NCI-H69 (cell line): ENCODE data around the gene JOSD1.

Experiments
- DNase-seq: peaks from one replicate; lab custom pipeline; 2025; lab: John Stamatoyannopoulos, UW

The JOSD1 gene

DNA sequence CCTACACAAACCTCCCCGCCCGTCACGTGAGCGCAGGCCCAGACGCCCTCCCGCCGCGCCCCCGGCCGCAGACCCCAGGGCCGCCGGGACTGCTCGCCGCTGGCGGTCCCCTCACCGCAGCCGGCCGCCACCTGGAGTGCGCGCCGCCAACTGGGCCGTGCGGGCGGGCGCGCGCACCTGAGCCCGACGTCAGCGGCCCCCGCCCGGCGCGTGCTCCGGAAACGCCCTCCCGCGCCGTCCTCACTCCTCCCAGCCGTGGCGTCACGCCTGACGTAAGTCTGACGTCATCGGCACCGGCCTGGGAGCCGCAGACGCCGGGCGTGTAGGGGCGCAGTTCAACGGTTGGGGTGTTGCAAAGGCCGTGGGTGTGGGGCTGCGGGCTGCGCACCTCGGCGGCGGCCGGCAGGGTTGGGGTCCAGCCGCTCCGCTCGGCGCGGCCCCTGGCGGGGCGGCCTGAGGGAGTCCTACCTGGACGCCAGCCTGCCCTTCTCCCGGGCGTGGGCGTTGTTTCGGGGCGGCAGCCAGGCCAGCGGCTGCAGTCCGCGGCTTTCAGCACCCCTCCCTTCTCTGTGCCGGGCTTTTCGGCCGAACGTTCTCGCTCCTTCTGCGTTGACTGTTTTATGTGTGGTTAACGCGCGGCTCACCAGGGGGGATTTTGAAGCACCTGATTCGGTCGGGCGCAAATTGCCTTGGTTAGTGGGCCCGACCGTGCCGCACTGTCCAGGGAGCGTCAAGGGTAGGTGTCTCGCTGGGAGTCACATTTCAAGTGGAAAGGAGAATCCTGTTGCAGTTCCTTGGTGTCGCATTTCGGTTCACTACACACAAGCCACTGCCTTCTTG lies at the start of gene JOSD1:
Gene JOSD1 (minus strand): TSS at position 155 of the 840 bp plus-strand sequence. CDS start 956 bp downstream, outside the sequence.
- DNase-seq = peak; percentile 99

DNA sequence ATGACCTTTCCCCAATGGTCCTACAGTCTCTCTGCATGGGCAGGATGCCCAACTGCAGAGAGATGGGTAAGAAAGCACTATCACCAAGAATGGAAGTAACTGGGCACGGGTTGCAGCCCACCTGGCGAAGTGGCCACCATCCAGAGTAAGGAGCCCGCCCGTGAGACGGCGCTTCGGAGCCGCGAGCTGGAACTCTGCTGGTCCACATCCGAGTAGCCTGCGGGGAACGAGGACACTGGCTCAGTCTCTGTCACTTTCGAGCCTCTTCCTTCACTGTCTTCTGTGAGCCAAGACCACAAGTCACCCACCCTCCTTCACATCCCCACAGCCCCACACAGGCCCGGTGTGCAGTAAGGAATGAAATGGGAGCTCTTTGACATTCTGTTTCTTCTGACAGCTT lies 49.4 kb upstream of the JOSD1 start:
- no peak for DNase-seq

DNA sequence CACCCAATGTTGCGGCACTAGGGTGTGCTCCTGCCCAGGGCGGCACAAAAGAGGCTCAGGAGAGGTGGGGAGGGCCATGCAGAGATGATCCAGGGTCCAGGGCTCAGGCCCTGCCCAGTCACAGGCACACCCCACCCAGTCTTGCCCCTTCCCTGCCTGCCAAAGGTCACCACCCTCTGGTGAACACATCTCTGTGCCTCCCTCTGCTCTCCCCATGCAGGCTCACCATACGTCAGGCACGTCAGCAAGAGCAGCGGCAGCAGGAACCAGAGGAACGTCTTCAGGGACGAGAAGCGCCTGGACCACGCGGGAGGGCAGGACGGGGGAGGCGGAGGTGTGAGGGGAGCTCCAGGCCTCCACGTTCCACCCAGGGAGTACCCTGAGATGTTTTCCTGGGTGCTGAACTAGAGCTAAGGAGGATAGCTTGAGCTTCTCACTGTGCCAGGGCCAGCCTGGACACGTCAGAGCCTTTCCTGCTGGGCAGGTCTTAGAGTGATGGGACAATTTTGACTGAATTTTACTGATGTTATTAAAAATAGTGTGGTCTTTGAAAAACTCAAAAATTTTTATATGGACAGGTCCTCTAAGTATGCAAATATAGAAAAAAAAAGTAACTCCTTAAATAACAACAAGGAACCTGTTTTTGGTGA lies 47.9 kb upstream of the JOSD1 start:
- DNase-seq = no peak

DNA sequence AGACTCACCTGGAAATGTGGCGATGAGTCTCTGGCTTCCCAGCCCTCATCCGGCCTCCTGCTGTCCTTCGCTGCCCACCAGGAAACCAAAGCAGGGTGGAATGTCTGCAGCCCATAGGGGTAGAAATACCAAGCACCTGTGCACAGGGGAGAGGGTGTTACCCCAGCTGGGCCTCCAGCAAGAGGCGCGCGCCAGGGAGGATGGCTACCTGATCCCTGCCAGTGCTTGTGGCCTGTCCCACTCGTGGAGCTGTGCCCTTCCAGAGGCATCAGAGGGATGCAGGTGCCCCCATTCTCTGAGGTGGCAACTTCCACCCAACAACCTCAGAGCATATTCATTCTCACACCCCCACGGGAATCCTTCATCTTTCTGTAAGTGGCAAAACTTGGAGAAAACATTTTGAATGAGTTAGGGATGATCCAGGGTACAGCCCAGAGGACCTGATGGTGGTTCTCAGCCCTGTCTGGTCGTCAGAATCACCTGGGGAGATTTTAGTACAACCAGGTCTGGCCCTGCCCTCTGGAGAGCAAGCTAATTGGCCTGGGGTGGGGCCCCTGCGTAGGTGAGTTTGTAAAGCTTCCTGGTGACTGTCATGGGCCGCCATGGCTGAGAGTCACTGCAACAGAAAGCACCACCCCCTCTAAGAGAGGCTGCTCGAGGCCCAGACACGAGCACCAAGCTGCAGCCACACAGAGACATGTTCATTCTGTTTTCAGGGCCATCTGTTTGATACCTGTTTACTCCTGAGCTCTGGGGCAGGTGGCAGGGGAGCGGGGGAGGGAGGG lies 45.1 kb upstream of the JOSD1 start:
- DNase-seq = no peak

DNA sequence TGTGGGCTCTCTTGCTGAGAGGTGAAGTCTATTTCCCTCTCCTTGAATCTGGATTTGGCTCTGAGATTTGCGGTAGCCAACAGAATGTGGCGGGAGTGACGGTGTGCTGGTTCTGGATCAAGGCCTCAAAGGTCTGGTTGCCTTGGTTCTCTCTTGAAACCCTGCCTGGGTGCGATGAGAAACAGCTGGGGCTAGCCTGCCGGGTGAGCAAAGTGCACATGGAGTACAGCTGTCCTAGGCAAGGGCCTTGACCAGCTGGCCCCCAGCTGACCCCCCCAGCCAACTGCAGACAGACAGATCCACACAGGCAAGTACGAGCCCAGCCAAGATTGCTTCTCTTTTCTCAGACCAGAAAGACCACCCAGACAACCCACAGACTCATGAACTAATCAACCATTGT lies 44.2 kb upstream of the JOSD1 start:
- DNase-seq = no peak

DNA sequence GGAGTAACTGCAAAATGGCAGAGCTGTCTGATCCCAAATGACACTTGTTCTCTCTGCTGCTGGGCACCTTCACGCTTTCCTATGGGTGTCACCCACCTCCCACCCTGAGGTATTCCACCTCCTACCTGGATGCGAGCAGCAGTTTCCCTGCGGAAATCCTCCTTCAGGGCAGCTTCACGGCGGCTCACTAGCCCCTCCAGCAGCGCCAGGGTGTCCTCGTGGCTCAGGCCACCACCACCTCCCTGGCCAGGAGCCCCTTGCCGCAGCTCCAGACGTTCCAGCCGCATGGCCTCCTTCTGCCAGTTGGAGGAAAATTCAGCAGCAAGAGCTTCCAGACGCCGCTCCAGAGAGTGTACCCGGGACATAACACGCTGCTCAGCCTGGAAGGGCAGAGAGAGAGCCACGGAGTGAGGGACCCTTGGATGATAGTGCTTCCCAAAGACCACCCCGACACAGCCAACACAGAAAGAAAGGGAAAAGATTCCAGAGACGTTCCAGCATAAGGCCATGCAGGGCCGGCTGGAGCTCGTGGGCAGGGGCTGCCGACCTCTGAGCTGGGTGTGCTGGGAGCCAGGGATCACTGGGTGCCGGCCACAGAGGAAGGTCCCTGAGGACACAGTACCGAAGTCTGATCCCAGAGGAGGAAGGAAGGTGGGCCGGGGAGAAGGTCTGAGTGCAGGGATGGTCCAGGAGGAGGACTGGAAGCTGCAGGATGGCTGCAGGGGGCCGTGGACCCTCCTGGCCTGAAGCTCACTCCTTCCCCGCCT lies 41.6 kb upstream of the JOSD1 start:
- no peak for DNase-seq

DNA sequence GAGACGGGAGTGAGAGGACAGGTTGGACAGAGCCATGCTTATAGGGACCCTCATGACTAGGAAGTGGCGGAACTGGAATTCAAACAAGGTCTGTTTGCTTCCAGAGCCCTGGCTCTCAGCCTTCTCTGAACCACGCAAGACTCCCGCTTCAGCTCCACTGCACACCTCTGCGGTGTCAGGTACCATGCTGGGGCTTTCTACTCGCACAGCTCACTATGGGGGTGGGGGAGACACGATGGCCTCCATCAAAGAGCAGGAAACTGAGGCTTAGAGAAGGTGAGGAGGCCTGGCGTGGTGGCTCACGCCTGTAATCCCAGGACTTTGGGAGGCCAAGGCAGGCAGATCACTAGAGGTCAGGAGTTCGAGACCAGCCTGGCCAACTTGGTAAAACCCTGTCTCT lies 40.8 kb upstream of the JOSD1 start:
- DNase-seq = no peak

DNA sequence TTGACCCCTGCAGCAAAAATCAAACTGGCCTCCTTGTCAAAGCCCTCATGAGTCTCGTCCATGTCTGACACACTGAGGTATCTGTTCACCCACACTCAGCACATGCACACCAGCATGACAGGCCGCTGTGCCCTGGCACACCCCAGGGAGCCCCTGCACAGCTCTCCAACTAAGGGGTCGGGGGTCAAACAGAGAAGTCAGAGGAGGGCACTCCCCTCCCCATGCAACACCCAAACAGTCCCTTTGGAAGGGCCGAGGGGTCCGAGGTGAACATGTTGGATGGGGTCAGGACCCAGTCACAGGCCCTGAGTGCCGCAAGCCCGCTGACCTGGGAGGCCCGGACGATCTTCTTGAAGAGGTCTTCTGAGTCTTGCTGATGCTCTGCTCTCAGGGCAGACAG lies 40.4 kb upstream of the JOSD1 start:
- no peak for DNase-seq

DNA sequence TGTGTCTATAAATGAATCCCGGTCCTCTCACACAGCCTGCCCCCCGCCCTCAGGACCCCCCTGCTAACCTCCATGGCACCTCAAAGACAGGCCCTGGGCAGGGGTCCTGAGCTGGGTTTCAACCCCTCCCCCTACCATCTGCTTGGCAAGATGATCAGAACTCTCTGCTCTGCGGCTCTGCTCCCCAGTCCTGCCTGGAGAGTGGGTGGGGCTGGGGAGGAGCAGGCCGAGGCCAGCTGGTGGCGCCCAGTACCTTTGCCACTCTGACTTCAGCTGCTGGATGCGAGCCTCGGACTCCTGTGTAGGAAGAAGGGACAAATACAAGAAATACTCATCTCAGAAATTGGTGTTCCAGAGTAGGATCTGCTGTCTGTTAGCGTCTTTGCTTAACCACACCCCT lies 40.0 kb upstream of the JOSD1 start:
- no peak for DNase-seq

DNA sequence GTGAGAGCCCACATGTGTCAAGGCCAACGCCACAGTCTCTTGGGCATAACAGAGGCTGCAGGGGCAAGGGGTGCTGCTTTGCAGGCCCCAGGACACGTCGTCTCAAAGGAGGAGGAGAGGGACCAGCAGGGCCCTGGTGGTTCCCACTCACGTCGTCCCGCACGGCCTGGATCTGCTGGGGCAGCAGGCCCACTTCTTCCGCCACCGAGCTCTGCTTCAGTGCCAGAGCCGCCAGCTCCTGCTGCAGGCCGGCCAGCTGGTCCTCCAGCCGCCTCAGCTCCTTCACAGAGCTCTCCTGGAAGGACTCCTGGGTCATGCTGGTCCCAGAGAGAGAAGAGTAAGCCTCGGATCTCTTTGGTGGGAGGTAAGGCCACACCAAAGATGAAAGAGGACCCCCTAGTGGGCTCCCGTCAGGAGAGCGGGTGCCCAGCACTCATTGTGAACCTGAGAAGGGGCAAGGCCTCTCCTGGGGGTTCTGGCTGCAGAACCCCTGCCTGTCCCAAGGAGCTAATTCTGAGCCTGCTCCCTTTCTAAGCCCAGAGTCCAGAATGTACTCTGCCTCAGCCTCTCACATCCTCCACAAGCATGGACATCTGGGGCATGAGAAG lies 39.5 kb upstream of the JOSD1 start:
- no peak for DNase-seq

DNA sequence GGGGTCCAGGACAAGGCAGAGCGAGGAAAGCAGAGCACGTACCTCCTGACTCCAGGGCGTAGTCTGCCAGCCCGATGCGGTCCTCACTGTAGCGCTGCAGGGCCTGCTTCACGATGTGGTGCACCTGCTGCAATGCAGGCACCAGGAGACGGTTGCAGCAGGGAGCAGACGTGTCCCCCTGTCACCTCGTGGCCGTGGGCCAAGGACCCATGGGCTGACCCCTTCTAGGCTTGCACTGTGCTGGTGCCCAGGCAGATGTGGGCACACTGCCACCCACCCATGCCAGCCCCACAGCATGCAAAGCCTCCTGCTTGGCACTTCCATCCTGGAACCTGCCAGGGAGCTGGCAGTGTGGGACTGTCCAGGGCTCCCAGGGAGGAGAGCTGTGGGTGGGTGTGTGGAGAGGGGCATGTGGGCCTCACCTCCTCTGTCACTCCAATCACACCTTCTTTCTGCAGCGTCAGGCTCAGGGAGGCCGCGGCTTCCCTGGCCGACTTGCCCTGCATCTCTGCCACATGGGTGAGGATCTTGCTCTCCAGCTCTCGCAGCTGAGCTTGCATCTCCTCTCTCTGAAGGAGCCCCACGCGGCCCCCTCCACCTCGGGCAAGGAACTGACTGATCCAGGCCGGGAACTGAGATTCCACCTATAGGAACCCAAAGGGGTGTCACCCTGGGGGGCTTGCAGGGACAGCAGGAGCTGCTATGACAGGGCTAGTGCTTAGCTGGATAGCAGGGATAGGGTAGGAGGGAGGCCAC lies 38.7 kb upstream of the JOSD1 start:
- no peak for DNase-seq

DNA sequence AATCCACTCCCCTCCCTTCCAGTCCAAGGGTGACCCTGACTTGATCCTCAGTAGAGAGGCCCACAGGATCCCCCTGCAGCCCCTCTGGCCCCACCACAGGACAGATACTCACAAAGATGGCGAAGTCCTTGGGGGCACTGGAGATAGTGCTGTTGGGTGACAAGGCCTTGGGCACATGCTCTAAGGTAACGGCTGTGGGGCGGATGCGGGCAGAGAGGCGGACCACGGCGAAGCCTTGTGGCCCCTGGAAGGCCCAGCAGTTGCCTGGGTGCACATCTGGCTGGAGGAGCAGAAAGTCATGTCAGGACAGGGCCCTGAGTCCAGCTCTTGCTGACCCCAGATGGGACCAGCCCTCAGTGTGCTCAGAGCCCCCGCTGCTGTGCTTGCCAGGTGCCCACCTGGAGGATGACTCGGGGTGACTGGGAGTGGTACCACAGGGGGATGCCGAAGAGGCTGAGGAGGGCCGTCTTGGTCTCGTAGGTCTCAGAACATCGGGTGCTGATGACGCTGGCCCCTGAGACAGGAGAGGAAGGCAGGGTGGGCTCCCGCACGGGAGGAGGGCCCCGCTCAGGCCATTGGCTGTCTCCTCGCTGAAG lies 37.8 kb upstream of the JOSD1 start:
- no peak for DNase-seq

DNA sequence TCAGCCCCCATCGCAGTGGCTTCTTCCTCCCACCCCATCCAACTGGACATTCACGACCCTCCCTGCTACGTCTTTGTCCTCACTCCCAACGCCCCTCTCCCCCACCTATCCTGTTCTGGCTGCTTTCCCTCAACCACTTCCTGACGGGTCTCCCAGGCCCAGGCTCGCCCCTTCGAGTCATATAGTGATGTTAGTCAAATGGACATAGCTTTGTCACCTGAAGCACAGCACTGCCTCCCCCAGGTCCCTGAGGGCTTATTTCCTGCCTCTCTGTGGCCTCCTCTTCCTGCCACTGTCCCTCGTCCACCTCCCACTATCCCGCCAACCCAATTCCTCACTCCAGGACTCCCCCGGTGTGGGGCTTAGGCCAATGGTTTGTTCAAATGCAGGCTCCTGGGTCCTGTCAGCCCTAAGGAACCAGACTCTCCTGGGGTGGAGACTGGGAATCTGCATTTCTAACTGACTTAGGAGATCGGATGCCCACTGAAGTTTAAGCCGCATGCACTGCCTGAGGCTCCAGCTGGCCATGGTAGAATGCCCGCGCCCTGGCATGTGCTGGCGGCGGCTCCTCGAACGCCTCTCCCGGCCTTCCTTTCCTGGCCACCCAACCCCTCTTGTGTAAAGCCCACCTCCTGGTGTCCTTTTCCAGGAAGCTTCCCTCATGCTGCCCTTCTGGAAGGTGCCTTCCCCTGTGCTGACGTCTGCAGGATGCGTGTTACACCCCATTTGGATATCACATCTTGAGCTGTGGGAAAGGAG lies 36.7 kb upstream of the JOSD1 start:
- DNase-seq = no peak

DNA sequence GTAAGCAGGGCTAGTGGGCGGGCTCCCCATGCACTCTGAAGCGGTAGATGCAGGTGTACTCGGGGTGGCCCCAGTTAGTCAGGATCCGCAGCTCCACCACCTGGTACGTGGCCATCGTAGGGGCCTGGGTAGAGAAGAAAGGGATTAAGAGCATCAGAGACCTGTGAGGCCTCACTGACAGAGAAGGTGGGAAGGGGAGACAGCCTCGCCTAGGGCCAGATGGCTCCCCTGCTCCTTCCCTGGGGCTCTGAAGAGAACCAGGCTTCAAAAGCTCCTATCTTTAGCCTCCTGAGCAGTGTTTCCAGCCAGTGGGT lies 35.5 kb upstream of the JOSD1 start:
- no peak for DNase-seq

DNA sequence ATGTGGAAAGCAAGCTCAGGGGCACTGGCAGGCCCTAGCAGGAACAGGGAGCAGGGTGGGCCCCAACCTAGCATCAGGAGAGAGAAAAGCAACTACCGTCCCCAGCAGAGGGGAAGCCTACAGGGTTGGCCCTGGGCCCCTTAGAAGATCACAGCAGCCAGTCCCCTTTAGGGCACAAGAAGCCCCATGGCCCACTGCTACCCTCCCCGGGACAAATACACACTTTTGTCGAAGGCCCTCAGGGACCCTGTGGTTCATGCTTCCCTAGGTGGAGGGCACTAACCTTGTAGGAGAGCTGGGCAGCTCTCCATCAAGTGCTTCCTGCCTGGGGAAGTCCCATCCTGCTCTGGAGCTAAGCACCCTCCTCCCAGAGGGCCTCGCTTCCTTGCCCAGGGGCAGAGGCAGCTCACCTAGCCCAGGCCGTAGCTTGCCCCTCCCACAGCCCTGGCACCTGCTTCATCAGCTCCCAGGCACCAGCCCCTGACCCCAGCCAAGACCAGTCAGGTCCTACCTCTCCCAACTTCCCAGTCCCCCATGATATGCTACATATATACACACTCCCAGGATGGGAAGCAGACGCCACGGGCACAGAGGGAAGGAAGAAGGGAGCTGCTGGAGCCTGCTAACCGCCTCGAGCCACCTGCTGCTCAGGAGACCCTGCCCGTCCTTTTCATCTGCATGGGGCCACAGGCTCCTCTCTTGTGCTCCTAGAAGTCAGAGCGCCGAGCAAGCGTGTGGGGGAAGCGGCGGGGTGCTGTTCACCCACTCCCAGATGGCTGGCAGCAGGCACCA lies 34.9 kb upstream of the JOSD1 start:
- DNase-seq = peak; percentile 20

DNA sequence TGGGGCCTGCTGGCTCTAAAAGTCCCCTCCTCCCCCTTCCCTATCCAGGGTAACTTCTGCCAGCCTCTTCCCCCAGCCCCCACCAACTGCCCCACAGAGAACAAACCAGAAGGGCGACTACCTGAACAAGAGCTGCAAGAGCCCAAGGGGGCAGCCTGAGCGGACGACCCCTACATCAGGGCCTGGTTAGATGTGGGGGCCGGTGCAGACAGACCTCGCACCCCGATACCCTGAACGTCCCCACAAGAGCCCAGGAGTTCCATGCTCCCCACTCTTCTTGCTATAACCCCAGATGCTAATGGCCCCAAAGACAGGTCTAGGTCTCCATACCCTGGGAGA lies 34.4 kb upstream of the JOSD1 start:
- no peak for DNase-seq

DNA sequence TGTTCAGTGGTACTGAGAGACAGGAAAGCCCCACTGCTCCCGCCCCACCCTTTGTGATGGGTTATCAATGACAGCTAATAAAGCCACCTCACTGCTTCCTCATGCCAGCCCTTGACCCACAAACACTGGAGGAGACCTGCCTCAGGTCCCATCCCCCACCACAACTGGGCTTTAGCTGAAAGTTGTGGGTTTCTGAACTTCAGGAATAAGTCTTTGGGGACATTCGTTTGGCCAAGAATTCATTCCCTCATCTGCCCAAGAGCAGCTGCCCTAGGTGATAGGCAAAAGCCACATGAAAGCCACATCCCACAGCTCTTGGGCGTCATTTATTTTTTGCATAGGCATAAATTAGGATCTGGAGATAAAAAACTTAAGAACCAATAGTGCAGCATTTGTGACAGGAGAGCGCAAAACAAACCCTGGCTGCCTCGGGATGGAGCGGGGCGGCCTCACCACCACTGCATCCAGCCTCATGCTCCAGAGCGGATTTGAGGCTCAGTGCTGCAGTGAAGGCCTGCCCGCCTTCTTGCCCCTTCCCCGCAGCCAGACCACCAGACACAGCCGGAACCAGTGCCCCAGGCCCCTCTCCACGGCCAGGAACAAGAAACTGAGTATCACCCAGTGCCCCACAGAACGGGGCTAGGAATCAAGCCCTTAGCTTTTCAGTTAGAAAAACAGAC lies 33.8 kb upstream of the JOSD1 start:
- DNase-seq = no peak

DNA sequence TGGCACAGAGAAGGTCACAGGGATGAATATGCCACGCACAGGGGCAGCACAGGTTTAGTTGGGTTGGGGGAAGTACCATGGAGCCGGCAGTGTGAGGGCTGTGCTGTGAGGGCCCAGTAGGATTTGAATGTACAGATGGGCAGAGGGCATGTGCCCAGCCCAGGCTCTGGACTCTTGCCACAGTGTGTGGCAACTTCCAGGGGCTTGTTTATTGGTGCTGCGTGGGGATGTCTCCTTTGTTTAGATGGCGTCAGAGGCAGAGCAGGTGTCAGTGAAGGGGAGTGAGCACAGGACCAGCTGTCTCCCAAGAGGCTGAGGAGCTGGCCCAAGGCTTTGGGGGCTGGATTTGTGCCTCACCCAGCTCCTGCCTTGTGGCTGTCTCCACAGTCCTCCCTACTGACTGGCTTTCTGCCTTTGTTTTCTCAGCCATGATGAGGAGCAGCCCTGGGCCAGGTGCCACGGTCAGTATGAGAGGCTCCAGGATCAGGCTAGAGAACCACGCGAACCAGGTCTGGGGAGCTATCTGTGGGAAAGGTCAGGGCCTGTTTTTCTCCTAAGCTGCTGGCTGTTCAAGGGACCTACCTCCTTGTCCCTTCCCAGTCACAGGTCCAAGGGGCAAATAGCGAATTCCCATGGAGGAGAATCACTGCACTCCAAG lies 33.1 kb upstream of the JOSD1 start:
- peak; percentile 29 for DNase-seq
